Retinal pigment epithelial cell (primary cell): ENCODE results near the gene POPDC2.
A peak's percentile ranks its signal among the peaks of the same experiment; 100 is the strongest.
"Not testable (repeated sequence)": the region's sequence is repeated elsewhere in the genome, so short reads cannot be mapped to it uniquely, and the experiment has no call there.

Source experiments
- DNase-seq: peaks from one replicate; pipeline ENCODE4 v3.0.0-alpha.2; 2010; ENCODE audit warnings: low read depth
- H3K4me3 ChIP-seq: 2 replicates; pipeline ENCODE4 v1.5.1; 2011; ENCODE audit warnings: mild to moderate bottlenecking, low read length, control low read depth, moderate library complexity
- TF ChIP-seq, protein P1 (sequence below): conservative IDR thresholded peaks from 2 replicates; pipeline ENCODE4 v1.5.1; 2011; ENCODE audit warnings: low read depth, low read length, control low read depth, inconsistent platforms

POPDC2 gene

DNA sequence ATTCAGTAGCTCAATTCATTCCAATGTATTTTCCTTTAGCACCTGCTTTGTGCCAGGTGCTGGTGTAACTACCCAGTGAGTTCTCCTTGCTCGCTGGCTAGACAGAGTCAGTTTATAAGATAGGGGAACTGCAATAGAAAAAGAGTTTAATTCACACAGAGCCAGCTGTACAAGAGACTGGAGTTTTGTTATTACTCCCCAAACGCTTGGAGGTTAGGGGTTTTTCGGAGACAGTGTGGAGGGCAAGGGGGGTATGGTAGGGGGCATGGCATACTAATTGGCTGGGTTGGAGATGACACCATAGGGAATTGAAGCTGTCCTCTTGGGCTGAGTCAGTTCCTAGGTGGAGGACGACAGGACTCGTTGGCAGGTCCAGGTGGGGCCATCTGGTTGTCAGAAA is 37.0 kb upstream of the POPDC2 start:
- DNase-seq: no peak
- no peak overlapping the region for H3K4me3 ChIP-seq
- TF ChIP-seq, protein P1, sequence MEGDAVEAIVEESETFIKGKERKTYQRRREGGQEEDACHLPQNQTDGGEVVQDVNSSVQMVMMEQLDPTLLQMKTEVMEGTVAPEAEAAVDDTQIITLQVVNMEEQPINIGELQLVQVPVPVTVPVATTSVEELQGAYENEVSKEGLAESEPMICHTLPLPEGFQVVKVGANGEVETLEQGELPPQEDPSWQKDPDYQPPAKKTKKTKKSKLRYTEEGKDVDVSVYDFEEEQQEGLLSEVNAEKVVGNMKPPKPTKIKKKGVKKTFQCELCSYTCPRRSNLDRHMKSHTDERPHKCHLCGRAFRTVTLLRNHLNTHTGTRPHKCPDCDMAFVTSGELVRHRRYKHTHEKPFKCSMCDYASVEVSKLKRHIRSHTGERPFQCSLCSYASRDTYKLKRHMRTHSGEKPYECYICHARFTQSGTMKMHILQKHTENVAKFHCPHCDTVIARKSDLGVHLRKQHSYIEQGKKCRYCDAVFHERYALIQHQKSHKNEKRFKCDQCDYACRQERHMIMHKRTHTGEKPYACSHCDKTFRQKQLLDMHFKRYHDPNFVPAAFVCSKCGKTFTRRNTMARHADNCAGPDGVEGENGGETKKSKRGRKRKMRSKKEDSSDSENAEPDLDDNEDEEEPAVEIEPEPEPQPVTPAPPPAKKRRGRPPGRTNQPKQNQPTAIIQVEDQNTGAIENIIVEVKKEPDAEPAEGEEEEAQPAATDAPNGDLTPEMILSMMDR: no peak

DNA sequence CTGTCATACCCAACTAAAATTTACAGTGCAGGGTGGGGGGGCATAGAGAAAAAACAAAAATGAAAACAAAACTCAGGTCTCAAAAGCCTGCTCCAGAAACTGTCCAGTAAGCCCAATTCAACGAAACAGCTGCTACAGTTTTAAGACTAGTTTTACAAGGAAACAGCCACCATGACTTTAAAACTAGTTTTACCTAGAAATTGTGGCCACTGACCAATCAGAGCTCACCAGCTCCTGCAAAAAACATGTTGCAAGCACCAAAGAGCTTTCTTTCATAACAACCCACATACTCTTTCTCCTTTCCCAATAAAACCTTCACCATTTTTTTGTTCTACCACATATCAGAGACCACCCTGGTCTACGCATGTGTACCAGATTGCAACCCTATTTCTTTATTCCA is 35.1 kb upstream of the POPDC2 start:
- TF ChIP-seq, protein P1: no peak
- DNase-seq: no peak
- H3K4me3 ChIP-seq: no peak overlapping the region

DNA sequence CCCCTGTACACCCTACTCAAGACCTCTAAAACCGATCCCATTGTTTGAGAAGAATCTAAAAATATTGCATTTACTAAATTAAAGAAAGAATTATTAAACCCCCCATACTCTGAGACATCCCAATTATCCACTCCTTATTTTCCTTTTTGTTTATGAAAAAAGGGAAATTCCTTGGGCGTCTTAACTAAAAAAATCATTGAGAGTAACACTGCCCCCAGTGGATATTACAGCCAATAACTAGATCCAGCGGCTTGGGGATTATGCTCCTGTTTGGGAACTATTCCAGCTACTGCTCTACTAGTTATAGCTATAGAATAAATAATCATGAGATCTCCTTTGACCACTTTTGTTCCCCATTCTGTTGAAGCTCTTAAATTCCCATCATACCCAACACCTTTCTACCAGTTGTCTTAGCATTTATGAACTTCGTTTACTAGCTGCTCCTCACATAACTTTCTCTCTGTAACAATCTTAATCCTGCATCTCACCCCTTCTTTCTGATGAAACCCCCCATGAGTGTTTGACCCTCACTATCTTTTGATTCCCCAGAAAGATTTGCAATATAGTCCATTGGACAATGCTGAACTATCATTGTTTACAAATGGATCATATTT is 29.8 kb upstream of the POPDC2 start:
- DNase-seq: no peak
- no peak overlapping the region for H3K4me3 ChIP-seq
- TF ChIP-seq, protein P1: peak; percentile 58

DNA sequence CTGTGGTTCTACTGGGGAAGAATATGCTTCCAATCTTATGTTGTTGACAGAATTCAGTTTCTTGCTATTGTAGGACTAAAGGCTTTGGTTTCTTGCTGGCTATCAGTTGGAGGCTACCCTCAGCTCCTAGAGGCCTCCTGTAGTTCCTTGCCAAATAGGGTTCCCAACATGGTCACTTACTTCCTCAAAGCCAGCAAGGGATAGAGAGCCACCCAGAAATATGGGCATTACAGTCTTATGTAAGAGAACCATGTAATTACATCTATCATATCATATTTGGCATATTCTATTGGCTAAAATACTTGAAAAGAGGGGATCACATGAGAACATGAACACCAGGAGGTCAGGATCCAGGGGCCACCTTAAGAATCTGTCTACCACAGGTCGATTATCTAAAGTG is 23.0 kb upstream of the POPDC2 start:
- TF ChIP-seq, protein P1: no peak

DNA sequence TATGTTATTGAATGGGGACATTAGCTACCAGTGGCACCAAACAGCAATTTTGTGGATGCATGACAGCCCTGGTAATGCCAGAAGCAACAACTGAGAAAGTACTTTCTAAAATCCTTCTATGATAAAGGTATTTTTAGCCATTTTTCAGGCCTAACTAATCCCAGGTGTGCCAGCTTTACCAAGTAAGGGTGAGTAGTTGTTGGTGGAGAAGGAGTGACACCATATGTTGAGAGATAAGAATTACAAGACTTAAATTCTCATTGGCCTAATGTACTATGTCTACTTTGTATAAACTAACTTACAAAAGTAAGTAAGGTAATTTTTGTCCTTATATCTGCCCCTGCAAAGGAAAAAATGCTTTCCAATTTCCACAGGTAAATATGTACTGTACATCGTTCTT is 20.9 kb upstream of the POPDC2 start:
- DNase-seq: no peak
- TF ChIP-seq, protein P1: peak; percentile 56
- no peak overlapping the region for H3K4me3 ChIP-seq

More for the DNA sequence above, 23.0 kb upstream of the POPDC2 start:
- no peak overlapping the region for H3K4me3 ChIP-seq
- no peak for DNase-seq

DNA sequence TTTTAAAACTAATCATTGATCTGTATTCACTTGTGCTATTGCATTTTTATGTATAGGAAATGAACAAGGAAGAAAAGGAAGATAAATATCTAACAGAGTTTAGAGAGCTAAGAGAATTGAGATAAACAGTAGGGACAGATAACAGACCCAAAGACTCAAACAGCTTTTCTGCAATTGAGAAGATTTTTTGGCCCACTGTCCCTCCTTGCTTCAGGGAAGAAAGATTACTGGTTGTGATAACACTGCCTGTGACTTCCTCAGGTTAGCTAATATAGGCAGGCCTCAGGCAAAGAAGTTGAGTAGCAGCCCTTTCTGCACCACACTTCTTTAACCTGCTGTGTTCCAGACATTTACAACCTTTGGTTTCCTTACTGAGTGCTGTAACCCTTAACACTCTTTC is 19.5 kb upstream of the POPDC2 start:
- TF ChIP-seq, protein P1: no peak
- DNase-seq: no peak
- H3K4me3 ChIP-seq: no peak overlapping the region

DNA sequence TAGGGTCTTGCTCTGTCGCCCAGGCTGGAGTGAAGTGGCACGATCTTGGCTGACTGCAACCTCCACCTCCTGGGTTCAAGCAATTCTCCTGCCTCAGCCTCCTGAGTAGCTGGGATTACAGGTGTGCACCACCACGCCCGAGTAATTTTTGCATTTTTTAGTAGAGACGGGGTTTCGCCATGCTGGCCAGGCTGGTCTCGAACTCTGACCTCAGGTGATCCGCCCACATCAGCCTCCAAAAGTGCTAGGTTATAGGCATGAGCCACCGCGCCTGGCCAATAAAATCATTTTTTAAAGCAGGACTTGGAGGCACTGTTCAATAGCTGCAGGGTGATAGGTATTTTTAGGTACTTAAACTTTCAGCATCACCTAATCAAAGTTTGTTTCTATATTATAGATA is 17.8 kb upstream of the POPDC2 start:
- DNase-seq, H3K4me3 ChIP-seq: not testable (repeated sequence)

DNA sequence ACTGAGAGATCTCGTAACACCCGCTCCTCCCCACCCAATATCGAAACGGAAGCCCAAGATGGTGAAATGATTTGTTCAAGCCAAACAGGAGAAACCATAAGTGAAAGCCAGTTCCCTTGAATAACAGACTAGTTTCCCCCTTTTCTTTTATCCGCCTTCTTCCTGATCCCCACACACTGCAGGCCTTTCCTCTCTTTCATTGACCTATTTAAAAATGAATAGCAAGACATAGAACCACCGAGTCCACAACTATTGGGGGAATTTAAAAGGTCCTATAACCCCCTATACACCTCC is 17.2 kb upstream of the POPDC2 start:
- TF ChIP-seq, protein P1: no peak
- H3K4me3 ChIP-seq: peak overlapping the region; percentile 76
- DNase-seq: no peak
